ENCODE data around the gene CFAP251. TPM values are rescaled to one million over a fixed set of nuclear protein-coding genes. Genes with fewer than 3 reads are reported as not detected.
A peak's percentile ranks its signal among the peaks of the same experiment; 100 is the strongest.

Gene CFAP251
- total and polyA plus RNA-seq, 2 of the 8 experiments (the other 6 are each of a cell fraction or from before 2014, with no cell fraction given), result 1.8 to 2.9 TPM

DNA sequence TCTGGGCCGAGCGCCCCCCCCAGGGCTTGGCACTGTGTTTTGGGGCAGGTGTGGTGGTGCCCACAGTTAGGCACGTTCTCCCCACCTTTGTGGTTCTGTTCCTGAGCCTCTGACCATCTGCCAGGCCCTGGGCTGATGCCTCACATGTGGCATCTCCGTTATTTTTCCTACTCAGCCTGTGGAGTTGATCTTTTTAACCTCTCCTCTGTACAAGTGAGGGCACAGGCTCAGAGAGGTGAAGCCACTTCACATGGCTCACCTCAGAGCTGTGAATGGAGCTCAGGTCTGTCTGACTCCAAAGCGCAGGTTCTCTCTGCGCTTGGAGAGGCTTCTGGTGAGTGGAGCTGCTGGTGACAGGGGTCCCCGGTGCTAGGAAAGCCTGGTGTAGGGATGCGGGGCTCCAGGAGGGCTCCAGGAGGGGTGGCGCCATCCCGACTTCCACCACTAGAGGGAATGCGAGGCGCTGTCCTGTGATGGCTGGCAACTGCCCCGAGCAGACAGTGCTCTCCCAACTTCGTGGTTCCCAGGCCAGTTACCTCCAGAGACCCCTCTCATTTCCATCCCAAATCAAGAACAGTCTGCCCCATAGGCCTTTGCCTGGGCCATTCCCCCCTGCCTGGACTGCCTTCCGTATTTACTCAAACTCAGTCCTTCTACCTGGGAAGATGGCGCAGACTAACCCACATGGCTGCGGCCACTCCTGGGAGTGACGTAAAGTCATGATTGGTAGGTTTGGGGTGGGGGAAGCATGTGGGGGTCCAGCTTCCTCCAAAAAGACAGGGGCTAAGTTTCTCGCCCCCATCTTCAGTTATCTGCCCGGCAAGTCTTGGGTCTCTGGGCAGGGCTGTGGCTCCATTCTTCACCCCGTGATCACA is 113.2 kb downstream of the CFAP251 start (continued):
- TF ChIP-seq SAP30 (IDR thresholded peaks at IDR 0.05; ENCODE audit: insufficient read depth, insufficient replicate concordance, low read length), result no peak
- TF ChIP-seq TEAD4 (IDR thresholded peaks at IDR 0.05; ENCODE audit: low read depth, low read length), result peak; percentile 44; the same call in 1 of the 2 replicates
- no peak for TF ChIP-seq SUZ12 (IDR thresholded peaks at IDR 0.05; ENCODE audit: low read length)
- peak; percentile 67; the same call in 1 of the 2 replicates for TF ChIP-seq YY1 (IDR thresholded peaks at IDR 0.05; ENCODE audit: low read depth, low read length)
- no peak for TF ChIP-seq CBX5 (IDR thresholded peaks at IDR 0.05; ENCODE audit: low read depth, low read length)
- TF ChIP-seq ATF3 (IDR thresholded peaks at IDR 0.05; ENCODE audit: insufficient read depth, low read depth, low read length), result no peak
- TF ChIP-seq NRF1 (IDR thresholded peaks at IDR 0.05; ENCODE audit: low read depth, low read length), result no peak
- TF ChIP-seq JUN (IDR thresholded peaks at IDR 0.05; ENCODE audit: low read depth, low read length), result no peak
- no peak for TF ChIP-seq TAF1 (IDR thresholded peaks at IDR 0.05; ENCODE audit: low read depth, low read length)
- TF ChIP-seq RAD21 (IDR thresholded peaks at IDR 0.05 in 1 of 2, conservative IDR thresholded peaks at IDR 0.05 in 1 of 2; ENCODE audit: low read depth in 2 of 2, low read length in 2 of 2), result peak; percentile 49 to 69
- TF ChIP-seq CBX8 (IDR thresholded peaks at IDR 0.05; ENCODE audit: borderline replicate concordance, low read depth, low read length), result no peak
- no peak for TF ChIP-seq CREB1 (IDR thresholded peaks at IDR 0.05)
- no peak for TF ChIP-seq ATF2 (IDR thresholded peaks at IDR 0.05; ENCODE audit: low read length)
- no peak for TF ChIP-seq TCF12 (IDR thresholded peaks at IDR 0.05; ENCODE audit: low read depth, low read length)
- TF ChIP-seq KDM1A (IDR thresholded peaks at IDR 0.05; ENCODE audit: borderline replicate concordance, low read length), result no peak
- TF ChIP-seq CTBP2 (IDR thresholded peaks at IDR 0.05; ENCODE audit: borderline replicate concordance, insufficient read depth, insufficient read length, low read length), result no peak
- no peak for TF ChIP-seq POU5F1 (IDR thresholded peaks at IDR 0.05; ENCODE audit: low read depth, low read length)

Measured in H1 (cell line).